ENCODE data around the gene BIN1. TPM values are rescaled to one million over a fixed set of nuclear protein-coding genes. Genes with fewer than 3 reads are reported as not detected.

The BIN1 gene, protein sequence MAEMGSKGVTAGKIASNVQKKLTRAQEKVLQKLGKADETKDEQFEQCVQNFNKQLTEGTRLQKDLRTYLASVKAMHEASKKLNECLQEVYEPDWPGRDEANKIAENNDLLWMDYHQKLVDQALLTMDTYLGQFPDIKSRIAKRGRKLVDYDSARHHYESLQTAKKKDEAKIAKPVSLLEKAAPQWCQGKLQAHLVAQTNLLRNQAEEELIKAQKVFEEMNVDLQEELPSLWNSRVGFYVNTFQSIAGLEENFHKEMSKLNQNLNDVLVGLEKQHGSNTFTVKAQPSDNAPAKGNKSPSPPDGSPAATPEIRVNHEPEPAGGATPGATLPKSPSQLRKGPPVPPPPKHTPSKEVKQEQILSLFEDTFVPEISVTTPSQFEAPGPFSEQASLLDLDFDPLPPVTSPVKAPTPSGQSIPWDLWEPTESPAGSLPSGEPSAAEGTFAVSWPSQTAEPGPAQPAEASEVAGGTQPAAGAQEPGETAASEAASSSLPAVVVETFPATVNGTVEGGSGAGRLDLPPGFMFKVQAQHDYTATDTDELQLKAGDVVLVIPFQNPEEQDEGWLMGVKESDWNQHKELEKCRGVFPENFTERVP
- total RNA-seq (2021; fragmentation: NEBNext Ultra II Directional; extraction: Animal tissue kit (Norgen Biotek cat#: 25700)) = 10 to 100 TPM; 22.6 to 26.1 (median 23.5) TPM
- long read RNA-seq, transcript BIN1-209 (15 exons, 2,293 nt) = major isoform, 20 of 46 reads
- long read RNA-seq, transcript BIN1-211 (14 exons, 2,143 nt) = minor isoform, 8 of 46 reads
- long read RNA-seq, transcript BIN1-204 (13 exons, 2,074 nt) = minor isoform, 5 of 46 reads
- long read RNA-seq, partial matches to known transcripts = 3 of 46 reads
- long read RNA-seq, other reads (novel, unspliced or antisense) = 6 of 46 reads

DNA sequence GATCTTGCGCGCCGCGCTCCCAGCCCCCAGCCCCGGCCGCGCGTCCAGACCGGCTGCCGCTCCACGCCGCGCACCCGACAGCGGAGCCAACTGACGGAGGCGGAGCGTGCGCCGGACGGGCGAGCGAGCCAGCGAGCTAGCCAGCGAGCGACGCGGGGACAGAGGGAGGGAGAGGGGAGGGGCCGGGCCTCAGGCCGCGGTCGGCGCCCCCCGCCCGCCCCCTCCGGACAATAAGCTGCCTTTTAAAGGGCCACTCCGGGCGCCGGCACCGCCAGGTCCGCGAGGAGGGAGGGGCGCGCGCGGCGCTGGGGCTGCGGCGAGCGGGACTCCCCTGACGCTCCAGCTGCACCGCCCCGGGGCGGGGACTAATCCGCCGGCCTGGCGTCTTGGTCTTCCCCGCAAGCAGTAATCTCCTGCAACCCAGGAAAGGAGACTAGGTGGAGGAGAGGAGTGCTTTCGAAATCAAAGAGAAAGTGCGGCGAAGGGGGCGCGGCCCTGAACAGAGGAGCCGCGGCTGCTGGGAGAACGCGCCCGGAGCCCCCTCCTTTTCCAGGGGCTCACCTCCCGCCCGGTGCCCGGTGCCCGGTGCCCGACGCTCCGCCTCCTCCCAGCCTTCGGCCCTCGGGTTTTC is at the start of gene BIN1:
BIN1 (minus strand) TSS at position 164 of the 631 bp plus-strand sequence. CDS start 211 bp downstream, outside the sequence.
- TF ChIP-seq CTCF (IDR thresholded peaks at IDR 0.05) = no peak
- Mint-ChIP-seq H3K36me3 (ENCODE audit: low read depth) (no peaks in the 10 kb centered on the region), H3K27ac (peak within 1 kb of the TSS; percentile 46), H3K27me3 (ENCODE audit: insufficient read depth) (peaks cover 9% of the 10 kb centered on the region; the same call in 1 of the 2 replicates), H3K4me3 (peak within 1 kb of the TSS; percentile 87), H3K9me3 (no peaks in the 10 kb centered on the region), H3K4me1 (ENCODE audit: low read depth) (peaks cover 20% of the 10 kb centered on the region)
- DNase-seq = peak; percentile 66

GRCh38 chr2:127155947-127156346 is 49.0 kb upstream of the BIN1 start:
- H3K4me1 Mint-ChIP-seq (ENCODE audit: low read depth) = peaks cover 35% of the 10 kb centered on the region
- DNase-seq = no peak
- no peak for TF ChIP-seq CTCF (IDR thresholded peaks at IDR 0.05)
- H3K4me3 Mint-ChIP-seq = no peak overlapping the region
- no peak overlapping the region; the same call in 1 of the 2 replicates for H3K27ac Mint-ChIP-seq
- H3K27me3 Mint-ChIP-seq (ENCODE audit: insufficient read depth) = peaks cover 2% of the 10 kb centered on the region
- no peaks in the 10 kb centered on the region; the same call in 1 of the 2 replicates for H3K36me3 Mint-ChIP-seq (ENCODE audit: low read depth)
- H3K9me3 Mint-ChIP-seq = no peaks in the 10 kb centered on the region; the same call in none of the 2 replicates

DNA sequence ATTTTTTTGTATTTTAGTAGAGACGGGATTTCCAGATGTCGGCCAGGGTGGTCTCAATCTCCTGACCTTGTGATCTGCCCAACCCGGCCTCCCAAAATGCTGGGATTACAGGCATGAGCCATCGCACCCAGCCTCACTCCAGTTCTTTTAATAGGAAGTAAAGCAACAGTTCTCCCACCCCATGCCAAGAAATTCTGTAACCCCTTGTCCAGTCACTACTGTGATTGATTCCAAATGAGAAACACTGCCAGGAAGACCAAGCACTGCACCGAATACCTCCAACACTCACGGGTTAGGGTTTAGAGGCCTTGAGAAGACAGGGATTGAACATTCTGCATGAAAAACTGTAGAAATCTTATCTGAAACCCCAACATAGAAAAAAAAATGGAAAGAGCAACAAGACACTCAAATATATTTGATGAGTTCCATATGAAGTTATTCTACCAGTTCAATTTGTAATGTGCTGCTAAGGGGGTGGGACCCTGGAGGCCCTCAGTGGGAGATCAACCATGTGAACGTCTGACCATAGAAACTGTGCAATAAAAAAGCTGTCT is 48.2 kb upstream of the BIN1 start:
- no peak for DNase-seq
- no peaks in the 10 kb centered on the region; the same call in none of the 2 replicates for H3K9me3 Mint-ChIP-seq
- no peak overlapping the region for H3K4me3 Mint-ChIP-seq
- no peak for TF ChIP-seq CTCF (IDR thresholded peaks at IDR 0.05)
- peaks cover 37% of the 10 kb centered on the region for H3K4me1 Mint-ChIP-seq (ENCODE audit: low read depth)
- H3K36me3 Mint-ChIP-seq (ENCODE audit: low read depth) = no peaks in the 10 kb centered on the region; the same call in 1 of the 2 replicates
- H3K27me3 Mint-ChIP-seq (ENCODE audit: insufficient read depth) = peaks cover 2% of the 10 kb centered on the region
- peak overlapping the region; percentile 1; the same call in 1 of the 2 replicates for H3K27ac Mint-ChIP-seq

DNA sequence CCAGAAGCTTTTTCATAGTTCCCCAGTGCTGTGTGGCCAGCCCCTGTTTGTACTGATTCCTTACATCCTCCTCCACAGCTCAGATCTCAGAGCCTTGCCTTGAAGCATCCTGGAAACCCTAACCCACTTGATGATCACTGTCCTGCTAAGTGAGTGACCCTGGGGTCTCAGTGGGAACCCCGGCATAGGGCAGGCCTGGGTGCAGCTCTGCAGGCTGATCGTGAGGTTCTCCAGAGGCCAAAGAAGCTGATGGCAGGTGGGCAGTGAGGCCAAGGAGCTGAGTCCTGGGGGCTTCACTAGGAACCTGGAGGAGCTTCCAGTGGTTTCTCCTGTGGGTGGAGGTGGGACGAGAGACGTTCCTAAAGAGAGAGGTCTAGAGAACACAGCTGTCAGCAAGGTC is 47.4 kb upstream of the BIN1 start:
- TF ChIP-seq CTCF (IDR thresholded peaks at IDR 0.05) = no peak
- Mint-ChIP-seq H3K27me3 (ENCODE audit: insufficient read depth) (peaks cover 2% of the 10 kb centered on the region), H3K4me3 (no peak overlapping the region), H3K36me3 (ENCODE audit: low read depth) (no peaks in the 10 kb centered on the region; the same call in 1 of the 2 replicates), H3K9me3 (no peaks in the 10 kb centered on the region; the same call in none of the 2 replicates), H3K4me1 (ENCODE audit: low read depth) (peaks cover 42% of the 10 kb centered on the region), H3K27ac (no peak overlapping the region)
- no peak for DNase-seq

- peaks cover 49% of the 10 kb centered on the region for H3K4me1 Mint-ChIP-seq (ENCODE audit: low read depth)
- no peaks in the 10 kb centered on the region; the same call in 1 of the 2 replicates for H3K36me3 Mint-ChIP-seq (ENCODE audit: low read depth)
- no peak; the same call in 1 of the 2 replicates for TF ChIP-seq CTCF (IDR thresholded peaks at IDR 0.05)
- H3K4me3 Mint-ChIP-seq = peak overlapping the region; percentile 42
- H3K27ac Mint-ChIP-seq = peak overlapping the region; percentile 90
- peak; percentile 85 for DNase-seq
- no peaks in the 10 kb centered on the region; the same call in none of the 2 replicates for H3K9me3 Mint-ChIP-seq
- H3K27me3 Mint-ChIP-seq (ENCODE audit: insufficient read depth) = peaks cover 2% of the 10 kb centered on the region
Measured at GRCh38 chr2:127153691-127154158, 46.8 kb upstream of the BIN1 start.

All from HFFc6 (cell line).